Mucosa of rectum (tissue), 2 donors: ENCODE data around the gene STIMATE.
A peak's percentile ranks its signal among the peaks of the same experiment; 100 is the strongest.

Experiments used
- H3K27ac ChIP-seq, 2 donors: one replicate each; pipeline ENCODE4 v1.7.0; 2013; ENCODE audit warnings: inconsistent platforms in 2 of 2, low read depth in 2 of 2, low read length in 2 of 2
- H3K27me3 ChIP-seq, 2 donors: one replicate each; pipeline ENCODE4 v1.7.0; 2013; ENCODE audit warnings: low read length in 2 of 2; ENCODE audit not compliant: control insufficient read depth in 2 of 2, insufficient read depth in 2 of 2
- H3K36me3 ChIP-seq, 2 donors: one replicate each; pipeline ENCODE4 v1.7.0; 2013; ENCODE audit warnings: low read length in 2 of 2; ENCODE audit not compliant: control insufficient read depth in 2 of 2, insufficient read depth in 2 of 2
- H3K4me1 ChIP-seq, 2 donors: one replicate each; pipeline ENCODE4 v1.7.0; 2013; ENCODE audit warnings: low read length in 2 of 2, mild to moderate bottlenecking in 1 of 2; ENCODE audit not compliant: control insufficient read depth in 2 of 2, insufficient read depth in 2 of 2
- H3K4me3 ChIP-seq, 2 donors: one replicate each; pipeline ENCODE4 v1.7.0; 2013; ENCODE audit warnings: low read length in 2 of 2
- H3K9ac ChIP-seq, 2 donors: one replicate each; pipeline ENCODE4 v1.7.0; 2013; ENCODE audit warnings: low read length in 2 of 2, low read depth in 1 of 2, mild to moderate bottlenecking in 1 of 2
- H3K9me3 ChIP-seq, 2 donors: one replicate each; pipeline ENCODE4 v1.7.0; 2013; ENCODE audit warnings: low read length in 2 of 2; ENCODE audit not compliant: control insufficient read depth in 2 of 2
- donor health status: healthy.
- donor health status: Normal muscosa, but diverticular disease.

STIMATE gene

GRCh38 chr3:52845157-52845556 is 52.2 kb downstream of the STIMATE start:
- peaks cover 17 to 20% of the 10 kb centered on the region in 2 donors for H3K36me3 ChIP-seq
- no peak overlapping the region for H3K9ac ChIP-seq
- peak overlapping the region; percentile 49 to 58 for H3K27ac ChIP-seq

GRCh38 chr3:52844290-52844975 is 52.9 kb downstream of the STIMATE start:
- H3K9ac ChIP-seq: no peak overlapping the region
- peaks cover 0 to 4% of the 10 kb centered on the region in 2 donors for H3K4me1 ChIP-seq
- H3K27me3 ChIP-seq: no peaks in the 10 kb centered on the region
- H3K4me3 ChIP-seq: no peak overlapping the region
- H3K27ac ChIP-seq: peak overlapping the region in 1 of 2 donors; percentile 58
- no peaks in the 10 kb centered on the region for H3K9me3 ChIP-seq
- H3K36me3 ChIP-seq: peaks cover 14 to 20% of the 10 kb centered on the region in 2 donors

More at GRCh38 chr3:52845157-52845556, 52.2 kb downstream of the STIMATE start:
- Histone ChIP-seq H3K9me3 (no peaks in the 10 kb centered on the region), H3K27me3 (no peaks in the 10 kb centered on the region), H3K4me3 (no peak overlapping the region), H3K4me1 (peaks cover 0 to 4% of the 10 kb centered on the region in 2 donors)

- Histone ChIP-seq H3K9me3 (no peaks in the 10 kb centered on the region), H3K36me3 (peaks cover 10 to 20% of the 10 kb centered on the region in 2 donors), H3K27ac (peak overlapping the region in 1 of 2 donors; percentile 58), H3K27me3 (no peaks in the 10 kb centered on the region), H3K4me1 (peaks cover 0 to 4% of the 10 kb centered on the region in 2 donors), H3K9ac (no peak overlapping the region), H3K4me3 (no peak overlapping the region)
Observed at GRCh38 chr3:52843881-52844280, 53.5 kb downstream of the STIMATE start.

- Histone ChIP-seq H3K9ac (no peak overlapping the region), H3K27ac (peak overlapping the region in 1 of 2 donors; percentile 28), H3K9me3 (no peaks in the 10 kb centered on the region), H3K36me3 (peaks cover 8 to 20% of the 10 kb centered on the region in 2 donors), H3K27me3 (no peaks in the 10 kb centered on the region), H3K4me1 (peaks cover 0 to 4% of the 10 kb centered on the region in 2 donors), H3K4me3 (no peak overlapping the region)
Observed at GRCh38 chr3:52843108-52843865, 54.1 kb downstream of the STIMATE start.

GRCh38 chr3:52842424-52842823 is 54.9 kb downstream of the STIMATE start:
- Histone ChIP-seq H3K27ac (peak overlapping the region in 1 of 2 donors; percentile 5), H3K4me3 (no peak overlapping the region), H3K36me3 (peaks cover 8 to 17% of the 10 kb centered on the region in 2 donors), H3K27me3 (no peaks in the 10 kb centered on the region), H3K4me1 (peaks cover 0 to 4% of the 10 kb centered on the region in 2 donors), H3K9me3 (no peaks in the 10 kb centered on the region), H3K9ac (no peak overlapping the region)

- H3K9ac ChIP-seq: no peak overlapping the region
- H3K9me3 ChIP-seq: no peaks in the 10 kb centered on the region
- H3K27ac ChIP-seq: no peak overlapping the region
- H3K4me1 ChIP-seq: peaks cover 0 to 4% of the 10 kb centered on the region in 2 donors
- H3K27me3 ChIP-seq: no peaks in the 10 kb centered on the region
- H3K36me3 ChIP-seq: peaks cover 8 to 17% of the 10 kb centered on the region in 2 donors
- H3K4me3 ChIP-seq: no peak overlapping the region
Observed at GRCh38 chr3:52841981-52842340, 55.4 kb downstream of the STIMATE start.

- H3K4me1 ChIP-seq: peaks cover 0 to 4% of the 10 kb centered on the region in 2 donors
- H3K36me3 ChIP-seq: peaks cover 6 to 17% of the 10 kb centered on the region in 2 donors
- H3K9ac ChIP-seq: no peak overlapping the region
Observed at GRCh38 chr3:52841211-52841980, 56.0 kb downstream of the STIMATE start.

GRCh38 chr3:52839892-52840545 is 57.3 kb downstream of the STIMATE start:
- Histone ChIP-seq H3K4me3 (no peak overlapping the region), H3K27me3 (no peaks in the 10 kb centered on the region), H3K9me3 (no peaks in the 10 kb centered on the region), H3K9ac (no peak overlapping the region), H3K27ac (no peak overlapping the region), H3K36me3 (peaks cover 6 to 17% of the 10 kb centered on the region in 2 donors), H3K4me1 (peaks cover 0 to 4% of the 10 kb centered on the region in 2 donors)

More at GRCh38 chr3:52841211-52841980, 56.0 kb downstream of the STIMATE start:
- Histone ChIP-seq H3K4me3 (no peak overlapping the region), H3K27me3 (no peaks in the 10 kb centered on the region), H3K9me3 (no peaks in the 10 kb centered on the region), H3K27ac (no peak overlapping the region)

- Histone ChIP-seq H3K27me3 (no peaks in the 10 kb centered on the region), H3K4me1 (peaks cover 0 to 4% of the 10 kb centered on the region in 2 donors)
Observed at GRCh38 chr3:52839268-52839575, 58.1 kb downstream of the STIMATE start.

More at GRCh38 chr3:52839268-52839575, 58.1 kb downstream of the STIMATE start:
- Histone ChIP-seq H3K9ac (no peak overlapping the region), H3K4me3 (no peak overlapping the region), H3K36me3 (peaks cover 6 to 17% of the 10 kb centered on the region in 2 donors), H3K27ac (no peak overlapping the region), H3K9me3 (no peaks in the 10 kb centered on the region)
